A549 (cell line): ENCODE results near the gene SAPCD2. TPM values are rescaled to one million over a fixed set of nuclear protein-coding genes. Genes with fewer than 3 reads are reported as not detected.

Experiments
- ATAC-seq, 2 experiments: fragments of 200-7000 bp in 1 of 2; fragments of >200 bp in 1 of 2; cut with Nextera tagmentation in 1 of 2; cut with Tn5 transposase in 1 of 2; 3 replicates each; pipeline versions ENCODE4 v1.8.0 to v1.9.1; 2018 to 2020; ENCODE audit warnings: mild to moderate bottlenecking in 1 of 2, moderate library complexity in 1 of 2
- CTCF ChIA-PET: fragments of 300-600 bp; sonication (Branson Sonifier 250); formaldehyde crosslinking; extraction: SDS; loops from one replicate; lab custom pipeline; 2021; ENCODE audit warnings: antibody characterized with exemption, inconsistent platforms; lab: Yijun Ruan, JAX
- POLR2A ChIA-PET: fragments of 350-600 bp; formaldehyde crosslinking; extraction: SDS; loops from one replicate; lab custom pipeline; 2021; ENCODE audit warnings: antibody characterized with exemption, inconsistent platforms; lab: Yijun Ruan, JAX
- DNase-seq, 2 experiments: peaks; one replicate each; pipeline versions ENCODE4 v3.0.0 to v3.0.0-alpha.2; 2011 to 2016; ENCODE audit warnings: low read depth in 1 of 2, low spot score in 1 of 2
- FAIRE-seq: peaks from 2 replicates; lab custom pipeline; 2011; peaks lifted over from hg19 to GRCh38; lab: Jason Lieb, UNC
- H3K27ac ChIP-seq, 2 experiments: fragments of >200 bp; sonication (Bioruptor Twin); formaldehyde crosslinking; 3 replicates each; pipeline ENCODE4 v1.5.1; 2016 to 2017
- H3K4me1 ChIP-seq: fragments of >200 bp; sonication (Bioruptor Twin); formaldehyde crosslinking; 3 replicates; pipeline ENCODE4 v1.6.1; 2016
- H3K4me2 ChIP-seq: fragments of >200 bp; sonication (Bioruptor Twin); formaldehyde crosslinking; 3 replicates; pipeline ENCODE4 v1.6.1; 2016
- H3K4me3 ChIP-seq: fragments of >200 bp; sonication (Bioruptor Twin); formaldehyde crosslinking; 3 replicates; pipeline ENCODE4 v1.5.1; 2016
- H3K9me3 ChIP-seq: fragments of >200 bp; sonication (Bioruptor Twin); formaldehyde crosslinking; 3 replicates; pipeline ENCODE4 v1.6.1; 2016
- CBX2 ChIP-seq: fragments of 200-600 bp; sonication (generic); IDR thresholded peaks from 2 replicates; pipeline ENCODE4 v1.6.1; 2016; ENCODE audit warnings: low read depth, mild to moderate bottlenecking, borderline replicate concordance
- CEBPB ChIP-seq, 2 experiments: fragments of >200 bp in 1 of 2; sonication (Bioruptor Twin) in 1 of 2; formaldehyde crosslinking in 1 of 2; IDR thresholded peaks; 2 replicates each; pipeline ENCODE4 v1.6.1; 2012 to 2016
- CHD4 ChIP-seq: fragments of 200-600 bp; sonication (generic); IDR thresholded peaks from 2 replicates; pipeline ENCODE4 v1.6.1; 2016; ENCODE audit warnings: antibody characterized with exemption, mild to moderate bottlenecking, borderline replicate concordance
- EHF ChIP-seq: fragments of 250-450 bp; sonication (Bioruptor Pico); IDR thresholded peaks from 2 replicates; pipeline ENCODE4 v1.5.0; 2020; ENCODE audit warnings: mild to moderate bottlenecking
- EHMT2 ChIP-seq: fragments of 200-600 bp; sonication (generic); IDR thresholded peaks from 2 replicates; pipeline ENCODE4 v1.6.1; 2016; ENCODE audit warnings: antibody characterized with exemption, low read depth, mild to moderate bottlenecking, moderate library complexity
- FOSL2 ChIP-seq, 2 experiments: fragments of 450-650 bp in 1 of 2; fragments of >200 bp in 1 of 2; sonication (Bioruptor Twin) in 1 of 2; formaldehyde crosslinking; IDR thresholded peaks; 2 replicates each; pipeline versions ENCODE4 v1.5.0 to v1.6.1; 2016 to 2020; ENCODE audit warnings: mild to moderate bottlenecking in 1 of 2, moderate library complexity in 1 of 2
- GATA3 ChIP-seq: IDR thresholded peaks from 2 replicates; pipeline ENCODE4 v1.6.1; 2012; ENCODE audit warnings: borderline replicate concordance
- HDAC2 ChIP-seq: fragments of 200-600 bp; sonication (generic); IDR thresholded peaks from 2 replicates; pipeline ENCODE4 v1.6.1; 2016
- HEYL ChIP-seq: fragments of 250-450 bp; sonication (Bioruptor Pico); IDR thresholded peaks from 2 replicates; pipeline ENCODE4 v1.8.0; 2021; ENCODE audit warnings: mild to moderate bottlenecking, moderate library complexity
- HOXA7 ChIP-seq: fragments of 250-450 bp; sonication (Bioruptor Pico); IDR thresholded peaks from 2 replicates; pipeline ENCODE4 v1.5.0; 2020; ENCODE audit warnings: mild to moderate bottlenecking, moderate library complexity
- HOXB13 ChIP-seq: fragments of 250-450 bp; sonication (Bioruptor Pico); IDR thresholded peaks from 2 replicates; pipeline ENCODE4 v1.5.0; 2020; ENCODE audit warnings: low read depth, mild to moderate bottlenecking, moderate library complexity
- KDM1A ChIP-seq: fragments of 200-600 bp; sonication (generic); IDR thresholded peaks from 2 replicates; pipeline ENCODE4 v1.6.1; 2016; ENCODE audit warnings: low read depth, mild to moderate bottlenecking
- KDM5A ChIP-seq: fragments of 200-600 bp; sonication (generic); IDR thresholded peaks from 2 replicates; pipeline ENCODE4 v1.6.1; 2016; ENCODE audit warnings: antibody characterized with exemption, mild to moderate bottlenecking
- MAZ ChIP-seq: fragments of 150-350 bp; IDR thresholded peaks from 2 replicates; pipeline ENCODE4 v1.6.1; 2014; ENCODE audit warnings: antibody characterized with exemption, low read depth, low read length, borderline replicate concordance
- NFE2L2 ChIP-seq: fragments of 150-350 bp; conservative IDR thresholded peaks from 2 replicates; pipeline ENCODE4 v1.6.1; 2014; ENCODE audit warnings: low read length
- NPAS2 ChIP-seq: fragments of 250-450 bp; sonication (Bioruptor Pico); IDR thresholded peaks from 2 replicates; pipeline ENCODE4 v1.8.0; 2022; ENCODE audit warnings: mild to moderate bottlenecking, moderate library complexity, borderline replicate concordance
- POLR2A ChIP-seq: IDR thresholded peaks from 2 replicates; pipeline ENCODE4 v1.6.1; 2012; ENCODE audit warnings: mild to moderate bottlenecking, low read length
- RAD21 ChIP-seq, 2 experiments: fragments of >200 bp in 1 of 2; sonication (Bioruptor Twin) in 1 of 2; formaldehyde crosslinking in 1 of 2; IDR thresholded peaks in 1 of 2; conservative IDR thresholded peaks in 1 of 2; 2 replicates in 1 of 2; 3 replicates in 1 of 2; pipeline ENCODE4 v1.6.1; 2012 to 2018; ENCODE audit warnings: inconsistent platforms in 1 of 2
- RARB ChIP-seq: fragments of 250-450 bp; sonication (Bioruptor Pico); IDR thresholded peaks from 2 replicates; pipeline ENCODE4 v1.8.0; 2021; ENCODE audit warnings: mild to moderate bottlenecking, moderate library complexity
- RNF2 ChIP-seq: fragments of 200-600 bp; sonication (generic); IDR thresholded peaks from 2 replicates; pipeline ENCODE4 v1.6.1; 2016; ENCODE audit warnings: low read depth, mild to moderate bottlenecking, antibody characterized with exemption, moderate library complexity, borderline replicate concordance
- TFCP2L1 ChIP-seq: fragments of 250-450 bp; sonication (Bioruptor Pico); IDR thresholded peaks from 2 replicates; pipeline ENCODE4 v1.5.0; 2021; ENCODE audit warnings: mild to moderate bottlenecking
- ZC3H11A ChIP-seq: fragments of 450-650 bp; IDR thresholded peaks from 2 replicates; pipeline ENCODE4 v1.6.1; 2014; ENCODE audit warnings: antibody characterized with exemption, mild to moderate bottlenecking
- ZFP36 ChIP-seq: fragments of 450-650 bp; IDR thresholded peaks from 2 replicates; pipeline ENCODE4 v1.6.1; 2014; ENCODE audit warnings: borderline replicate concordance; ENCODE audit not compliant: partially characterized antibody
- ZNF302 ChIP-seq: fragments of 250-450 bp; sonication (Bioruptor Pico); IDR thresholded peaks from 2 replicates; pipeline ENCODE4 v1.9.0; 2021; ENCODE audit warnings: inconsistent platforms, mild to moderate bottlenecking, moderate library complexity
- ZSCAN20 ChIP-seq: fragments of 250-450 bp; sonication (Bioruptor Pico); IDR thresholded peaks from 2 replicates; pipeline ENCODE4 v1.8.0; 2022; ENCODE audit warnings: mild to moderate bottlenecking, moderate library complexity
- WGBS: methylation state at CpG from one replicate; pipeline ENCODE4 v1.1.6; 2017; ENCODE audit errors: missing lambda C conversion rate; 5-methylcytosine and 5-hydroxymethylcytosine counted together
- polyA plus RNA-seq, 4 experiments: library from polyadenylated mRNA; depleted of rRNA in 3 of 4; stranded (reverse); fragments of >200 nt; fragmentation: RNase III in 1 of 4; extraction: RNeasy Plus Mini Kit Qiagen cat#74134 plus additional on column Dnase treatment in 1 of 4; gene quantifications; 2 replicates in 3 of 4; 3 replicates in 1 of 4; pipeline ENCODE4 v1.2.3, GENCODE V29; 2011 to 2017
- TF ChIP-seq, protein P1 (sequence below): fragments of 450-650 bp; IDR thresholded peaks from 2 replicates; pipeline ENCODE4 v1.6.1; 2014; ENCODE audit warnings: antibody characterized with exemption
- TF ChIP-seq, protein P2 (sequence below): fragments of >200 bp; sonication (Bioruptor Twin); formaldehyde crosslinking; IDR thresholded peaks from 2 replicates; pipeline ENCODE4 v1.6.1; 2016
- TF ChIP-seq, protein P3 (sequence below): IDR thresholded peaks from 2 replicates; pipeline ENCODE4 v1.6.1; 2012; ENCODE audit warnings: low read depth, borderline replicate concordance

SAPCD2 gene
- polyA plus RNA-seq, 2 of the 4 experiments (the other 2 are of a cell fraction): 6.9 to 14.6 TPM

DNA sequence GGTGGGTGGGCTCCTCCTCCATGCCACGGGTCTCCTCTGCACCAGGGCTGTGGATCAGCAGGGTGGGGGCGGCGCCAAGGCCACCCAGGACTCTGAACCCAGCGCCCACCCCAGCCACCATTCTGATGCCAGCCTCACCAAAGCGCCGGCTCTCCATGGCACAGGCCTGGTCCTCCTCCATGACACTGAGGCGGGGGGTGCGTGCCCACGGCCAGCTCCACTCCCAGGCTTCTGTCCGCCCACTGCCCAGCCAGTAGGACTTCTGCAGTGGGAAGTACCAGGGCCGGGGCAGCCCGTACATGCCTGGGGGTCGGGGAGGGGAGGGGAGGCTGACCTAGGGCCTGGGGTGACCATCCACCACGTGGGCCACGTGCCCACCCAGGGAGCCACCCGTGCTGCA is 53.9 kb downstream of the SAPCD2 start:
- H3K4me2 ChIP-seq: no peak overlapping the region
- POLR2A ChIA-PET: no interaction called here
- no peak overlapping the region for H3K27ac ChIP-seq
- CTCF ChIA-PET: interaction anchor here (0.8 to 7.6 kb wide), 6 partner anchors 13 to 51 kb away, joined by 3 to 62 read pairs (median 6); partner anchors contain the start of genes ABCA2, FUT7 and NPDC1
- H3K9me3 ChIP-seq: no peaks in the 10 kb centered on the region
- ATAC-seq: no peak
- H3K4me3 ChIP-seq: no peak overlapping the region
- H3K4me1 ChIP-seq: no peaks in the 10 kb centered on the region
- no peak for DNase-seq
- FAIRE-seq: no peak
- WGBS: 86% methylated on average over 1 of the region's 16 CpGs
- TF ChIP-seq ZC3H11A: no peak
- no peak for TF ChIP-seq ZFP36
- no peak for TF ChIP-seq MAZ
- TF ChIP-seq ZNF302 (CRISPR knock-in tag): no peak
- TF ChIP-seq CHD4: no peak
- no peak for TF ChIP-seq HDAC2
- TF ChIP-seq KDM1A: no peak
- no peak for TF ChIP-seq KDM5A
- TF ChIP-seq, protein P1, sequence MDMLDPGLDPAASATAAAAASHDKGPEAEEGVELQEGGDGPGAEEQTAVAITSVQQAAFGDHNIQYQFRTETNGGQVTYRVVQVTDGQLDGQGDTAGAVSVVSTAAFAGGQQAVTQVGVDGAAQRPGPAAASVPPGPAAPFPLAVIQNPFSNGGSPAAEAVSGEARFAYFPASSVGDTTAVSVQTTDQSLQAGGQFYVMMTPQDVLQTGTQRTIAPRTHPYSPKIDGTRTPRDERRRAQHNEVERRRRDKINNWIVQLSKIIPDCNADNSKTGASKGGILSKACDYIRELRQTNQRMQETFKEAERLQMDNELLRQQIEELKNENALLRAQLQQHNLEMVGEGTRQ: no peak
- no peak for TF ChIP-seq FOSL2 (IDR thresholded peaks at IDR 0.05)
- no peak for TF ChIP-seq FOSL2 (CRISPR knock-in tag; IDR thresholded peaks at IDR 0.05)
- TF ChIP-seq POLR2A: no peak

DNA sequence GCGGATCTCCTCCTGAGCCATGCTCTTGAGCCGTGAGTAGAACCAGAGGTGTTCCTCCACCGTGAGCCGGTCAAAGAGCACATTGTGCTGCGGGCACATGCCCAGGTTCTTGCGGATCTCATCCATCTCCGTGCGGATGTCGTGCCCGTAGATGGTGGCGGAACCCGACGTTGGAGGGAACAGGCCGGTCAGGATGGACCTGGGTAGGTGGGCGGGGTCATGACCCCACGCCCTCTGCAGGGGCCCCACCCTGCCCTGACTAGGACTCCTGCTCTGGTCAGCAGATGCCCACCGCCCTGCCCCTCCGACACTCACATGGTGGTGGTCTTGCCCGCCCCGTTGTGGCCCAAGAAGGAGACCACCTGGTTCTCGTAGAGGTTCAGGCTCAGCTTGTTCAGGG is 54.4 kb downstream of the SAPCD2 start:
- H3K4me2 ChIP-seq: no peak overlapping the region
- H3K4me1 ChIP-seq: no peaks in the 10 kb centered on the region
- no peak overlapping the region for H3K4me3 ChIP-seq
- ATAC-seq: no peak
- ChIA-PET CTCF (interaction anchor here (1.1 to 7.6 kb wide), 5 partner anchors 13 to 51 kb away, joined by 3 to 62 read pairs (median 8); partner anchors contain the start of genes ABCA2 and FUT7), POLR2A (no interaction called here)
- TF ChIP-seq NFE2L2 (no peak), RNF2 (no peak), CEBPB (IDR thresholded peaks at IDR 0.05) (no peak), HEYL (CRISPR knock-in tag) (no peak), EHMT2 (no peak), NPAS2 (no peak), EHF (CRISPR knock-in tag) (no peak), GATA3 (no peak), ZSCAN20 (CRISPR knock-in tag) (no peak), HOXB13 (no peak), TFCP2L1 (CRISPR knock-in tag) (no peak)
- TF ChIP-seq, protein P2, sequence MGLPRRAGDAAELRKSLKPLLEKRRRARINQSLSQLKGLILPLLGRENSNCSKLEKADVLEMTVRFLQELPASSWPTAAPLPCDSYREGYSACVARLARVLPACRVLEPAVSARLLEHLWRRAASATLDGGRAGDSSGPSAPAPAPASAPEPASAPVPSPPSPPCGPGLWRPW: no peak
- 91% methylated on average over 15 of the region's 21 CpGs for WGBS
- no peaks in the 10 kb centered on the region for H3K9me3 ChIP-seq
- no peak for FAIRE-seq
- H3K27ac ChIP-seq: no peak overlapping the region
- DNase-seq: no peak

DNA sequence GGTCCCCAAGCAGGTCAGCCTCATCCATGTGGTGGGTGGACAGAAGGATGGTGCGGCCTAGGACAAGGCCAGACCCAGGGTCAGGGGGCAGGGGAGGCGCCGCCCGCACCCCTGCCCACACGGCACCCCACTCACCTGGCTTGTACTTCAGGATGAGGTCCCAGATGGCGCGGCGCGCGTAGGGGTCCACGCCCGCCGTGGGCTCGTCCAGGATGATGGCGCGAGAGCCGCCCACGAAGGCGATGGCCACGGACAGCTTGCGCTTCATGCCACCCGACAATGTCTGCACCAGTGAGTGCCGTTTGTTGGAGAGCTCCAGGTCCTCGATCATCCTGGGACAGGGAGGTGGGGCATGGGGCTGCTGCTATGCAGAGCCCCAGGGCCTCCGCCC is 54.8 kb downstream of the SAPCD2 start:
- CTCF ChIA-PET: interaction anchor here (0.9 to 7.6 kb wide), 6 partner anchors 13 to 52 kb away, joined by 3 to 62 read pairs (median 6); partner anchors contain the start of genes ABCA2, FUT7 and LCNL1

More for the DNA sequence above, 54.8 kb downstream of the SAPCD2 start:
- Histone ChIP-seq H3K4me3 (no peak overlapping the region), H3K9me3 (no peaks in the 10 kb centered on the region), H3K4me1 (no peaks in the 10 kb centered on the region), H3K4me2 (no peak overlapping the region), H3K27ac (no peak overlapping the region)
- 97% methylated on average over 25 of the region's 25 CpGs for WGBS
- POLR2A ChIA-PET: interaction anchor here (1.0 kb wide), 1 partner anchor 24 kb away, joined by 3 read pairs; the partner anchor contains the start of gene PAXX
- DNase-seq: no peak
- FAIRE-seq: no peak
- TF ChIP-seq RAD21 (conservative IDR thresholded peaks at IDR 0.05 in 1 of 2, IDR thresholded peaks at IDR 0.05 in 1 of 2): no peak
- TF ChIP-seq HOXA7 (CRISPR knock-in tag): no peak
- TF ChIP-seq, protein P3, sequence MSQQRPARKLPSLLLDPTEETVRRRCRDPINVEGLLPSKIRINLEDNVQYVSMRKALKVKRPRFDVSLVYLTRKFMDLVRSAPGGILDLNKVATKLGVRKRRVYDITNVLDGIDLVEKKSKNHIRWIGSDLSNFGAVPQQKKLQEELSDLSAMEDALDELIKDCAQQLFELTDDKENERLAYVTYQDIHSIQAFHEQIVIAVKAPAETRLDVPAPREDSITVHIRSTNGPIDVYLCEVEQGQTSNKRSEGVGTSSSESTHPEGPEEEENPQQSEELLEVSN: no peak
- no peak for TF ChIP-seq NFE2L2
- no peak for TF ChIP-seq CBX2
- no peak for TF ChIP-seq EHF (CRISPR knock-in tag)
- TF ChIP-seq RARB (CRISPR knock-in tag): no peak
- no peak for ATAC-seq
